ENCODE results near the gene ZNF628.
A peak's percentile ranks its signal among the peaks of the same experiment; 100 is the strongest.

Gene ZNF628

DNA sequence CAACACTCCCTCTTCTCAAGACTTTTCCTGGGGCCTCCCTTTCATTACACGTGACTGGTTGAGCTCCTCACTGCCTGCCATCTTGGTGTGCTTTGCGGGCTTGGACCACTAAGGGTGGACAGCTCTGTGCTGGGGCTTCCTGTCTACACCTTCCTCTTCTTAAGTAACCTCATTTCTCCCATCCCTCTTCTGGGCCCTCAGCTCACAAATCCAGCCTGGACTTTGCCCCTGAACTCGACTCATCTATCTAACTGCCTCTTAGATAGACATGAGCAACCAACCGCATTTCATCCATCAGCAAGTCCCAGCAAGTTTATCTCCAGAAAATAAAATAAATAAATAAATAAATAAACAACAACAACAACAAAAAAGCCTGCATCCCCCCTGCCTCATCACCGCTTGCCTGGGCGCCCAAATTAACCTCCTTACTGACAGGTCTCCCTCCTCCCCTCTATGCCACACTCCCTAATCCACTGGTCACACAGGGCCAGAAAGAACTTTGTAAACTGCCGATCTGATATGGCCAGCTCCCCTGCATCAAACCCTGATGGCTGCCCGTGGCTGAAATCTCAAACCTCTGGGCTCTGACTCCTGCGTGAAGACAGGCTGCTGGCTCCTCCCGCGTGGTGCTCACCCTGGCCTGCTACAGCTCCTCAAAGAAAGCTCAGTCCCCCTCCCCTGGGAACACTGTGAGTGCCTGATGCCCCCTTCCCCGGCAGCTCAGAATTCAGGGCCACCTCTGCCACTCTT lies 22.7 kb upstream of the ZNF628 start:
- Mint-ChIP-seq H3K36me3 (ENCODE audit: insufficient read depth) (peaks cover 5% of the 10 kb centered on the region), H3K4me3 (peak overlapping the region; percentile 25), H3K27me3 (peaks cover 25% of the 10 kb centered on the region), H3K4me1 (peaks cover 17% of the 10 kb centered on the region), H3K27ac (ENCODE audit: low read depth) (no peak overlapping the region), H3K9me3 (no peaks in the 10 kb centered on the region)
- ATAC-seq (replicated peaks; ENCODE audit: extremely low read depth, poor library complexity, severe bottlenecking) (no peak), DNase-seq (ENCODE audit: low spot score in 2 of 2) (no peak)

DNA sequence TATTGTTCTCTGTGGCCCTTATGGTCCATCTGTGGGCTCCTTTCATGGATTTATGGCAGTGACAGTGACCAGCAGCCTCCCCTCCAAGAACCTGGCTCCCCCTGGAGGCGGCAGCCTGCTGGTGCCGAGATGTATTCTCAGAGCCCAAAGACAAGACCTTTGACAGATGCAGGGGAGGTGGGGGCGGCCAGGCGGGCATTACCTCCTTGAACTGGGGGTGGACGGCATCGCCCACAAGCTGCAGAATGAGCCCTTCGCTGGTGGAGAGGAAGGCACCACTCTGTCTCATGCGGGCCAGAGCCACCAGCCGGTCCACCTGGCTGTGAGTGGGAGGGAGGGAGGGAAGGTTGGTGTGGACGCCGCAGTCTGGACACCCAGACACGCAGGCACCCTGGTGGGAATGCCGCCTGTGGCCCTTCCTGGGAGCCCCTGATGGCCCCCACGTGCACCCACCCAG lies 21.6 kb upstream of the ZNF628 start:
- Mint-ChIP-seq H3K36me3 (ENCODE audit: insufficient read depth) (peaks cover 5% of the 10 kb centered on the region), H3K27me3 (peaks cover 25% of the 10 kb centered on the region)

DNA sequence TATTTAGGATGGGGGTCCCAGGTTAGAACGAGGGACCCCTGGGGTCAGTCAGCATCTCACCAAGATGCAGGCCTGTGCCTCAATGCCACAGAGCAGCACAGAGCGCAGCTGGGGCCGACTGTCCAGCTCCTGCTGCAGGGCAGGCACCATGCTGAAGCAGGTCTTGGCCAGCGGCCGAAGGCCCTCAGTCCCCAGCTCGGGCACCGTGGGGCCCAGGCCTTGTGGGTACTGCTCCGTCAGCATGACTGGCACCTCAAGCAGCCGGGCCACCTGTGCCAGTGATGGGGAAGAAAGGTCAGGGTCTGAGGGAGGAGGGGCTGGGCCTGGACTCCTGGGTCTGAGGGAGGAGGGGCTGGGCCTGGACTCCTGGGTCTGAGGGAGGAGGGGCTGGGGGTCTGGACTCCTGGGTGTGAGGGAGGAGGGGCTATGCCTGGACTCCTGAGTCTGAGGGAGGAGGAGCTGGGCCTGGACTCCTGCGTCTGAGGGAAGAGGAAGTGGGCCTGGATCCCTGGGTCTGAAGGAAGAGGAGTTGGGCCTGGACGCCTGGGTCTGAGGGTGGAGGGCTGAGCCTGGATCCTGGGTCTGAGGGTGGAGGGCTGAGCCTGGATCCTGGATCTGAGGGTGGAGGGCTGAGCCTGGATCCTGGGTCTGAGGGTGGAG lies 20.7 kb upstream of the ZNF628 start:
- Mint-ChIP-seq H3K36me3 (ENCODE audit: insufficient read depth) (peaks cover 6% of the 10 kb centered on the region), H3K27ac (ENCODE audit: low read depth) (no peak overlapping the region), H3K4me3 (no peak overlapping the region), H3K9me3 (no peaks in the 10 kb centered on the region), H3K27me3 (peaks cover 25% of the 10 kb centered on the region), H3K4me1 (peaks cover 21% of the 10 kb centered on the region)
- no peak for ATAC-seq (replicated peaks; ENCODE audit: extremely low read depth, poor library complexity, severe bottlenecking)
- DNase-seq (ENCODE audit: low spot score in 2 of 2) = no peak

More for the DNA sequence above, 21.6 kb upstream of the ZNF628 start:
- Mint-ChIP-seq H3K4me1 (peaks cover 17% of the 10 kb centered on the region), H3K4me3 (no peak overlapping the region), H3K9me3 (no peaks in the 10 kb centered on the region), H3K27ac (ENCODE audit: low read depth) (no peak overlapping the region)
- ATAC-seq (replicated peaks; ENCODE audit: extremely low read depth, poor library complexity, severe bottlenecking) (no peak), DNase-seq (ENCODE audit: low spot score in 2 of 2) (no peak)

DNA sequence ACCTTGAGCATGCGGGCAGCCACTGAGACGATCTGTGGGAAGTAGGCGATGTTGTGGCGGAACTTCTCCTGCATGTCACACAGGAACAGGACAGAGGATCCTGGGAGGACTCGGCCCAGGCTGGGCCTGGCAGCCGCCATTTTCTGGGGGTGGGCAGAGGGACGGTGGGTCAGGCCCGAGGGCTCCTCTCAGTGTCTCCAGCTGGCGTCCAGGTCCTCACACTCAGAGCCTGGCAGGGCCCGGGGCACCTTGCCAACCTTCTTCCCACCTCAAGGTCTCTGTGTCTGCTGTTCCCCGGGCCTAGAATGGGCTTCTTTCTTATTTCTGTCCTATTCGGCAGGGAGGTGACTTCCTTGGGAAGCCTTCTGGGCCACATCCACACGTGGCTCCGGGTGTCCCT lies 20.1 kb upstream of the ZNF628 start:
- Mint-ChIP-seq H3K36me3 (ENCODE audit: insufficient read depth) (peaks cover 5% of the 10 kb centered on the region), H3K27ac (ENCODE audit: low read depth) (no peak overlapping the region), H3K27me3 (peaks cover 25% of the 10 kb centered on the region), H3K9me3 (no peaks in the 10 kb centered on the region), H3K4me3 (no peak overlapping the region), H3K4me1 (peaks cover 23% of the 10 kb centered on the region)
- ATAC-seq (replicated peaks; ENCODE audit: extremely low read depth, poor library complexity, severe bottlenecking) (no peak), DNase-seq (ENCODE audit: low spot score in 2 of 2) (no peak)

DNA sequence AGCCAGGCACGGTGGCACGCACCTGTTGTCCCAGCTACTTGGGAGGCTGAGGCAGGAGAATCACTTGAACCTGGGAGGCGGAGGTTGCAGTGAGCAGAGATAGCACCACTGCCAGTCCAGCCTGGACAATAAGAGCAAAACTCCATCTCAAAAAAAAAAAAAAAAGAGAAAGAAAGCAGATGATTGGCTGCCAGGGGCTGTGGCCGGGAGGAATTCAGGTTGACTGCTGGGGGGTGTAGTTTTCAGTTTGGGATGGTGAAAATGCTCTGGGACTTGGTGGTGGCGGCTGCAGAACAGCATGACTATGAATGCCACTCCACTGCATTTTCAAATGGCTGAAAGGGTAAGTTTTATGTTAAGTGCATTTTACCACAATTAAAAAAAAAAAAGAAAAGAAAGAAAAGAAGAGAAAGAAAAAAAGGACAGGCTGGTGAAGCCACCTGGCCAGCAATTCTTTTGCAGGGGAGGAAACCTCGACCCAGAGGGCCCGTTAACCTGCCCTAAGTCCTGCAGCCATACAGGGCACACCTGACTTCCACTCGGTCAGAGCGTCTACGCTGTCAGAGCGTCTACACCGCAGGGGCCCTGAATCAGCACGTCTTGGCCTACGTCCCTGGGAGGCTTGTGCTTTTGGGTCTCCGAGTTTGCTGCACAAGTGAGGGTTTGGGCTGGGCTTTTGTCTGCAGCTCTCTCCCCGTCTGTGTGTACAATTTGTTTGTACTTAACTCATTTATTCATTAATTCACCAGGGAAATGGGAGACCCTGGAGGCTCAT lies 18.5 kb upstream of the ZNF628 start:
- Mint-ChIP-seq H3K9me3 (no peaks in the 10 kb centered on the region), H3K27ac (ENCODE audit: low read depth) (no peak overlapping the region), H3K4me3 (no peak overlapping the region), H3K36me3 (ENCODE audit: insufficient read depth) (peaks cover 9% of the 10 kb centered on the region), H3K27me3 (peaks cover 23% of the 10 kb centered on the region), H3K4me1 (peaks cover 30% of the 10 kb centered on the region)
- no peak for ATAC-seq (replicated peaks; ENCODE audit: extremely low read depth, poor library complexity, severe bottlenecking)
- DNase-seq (ENCODE audit: low spot score in 2 of 2) = no peak

DNA sequence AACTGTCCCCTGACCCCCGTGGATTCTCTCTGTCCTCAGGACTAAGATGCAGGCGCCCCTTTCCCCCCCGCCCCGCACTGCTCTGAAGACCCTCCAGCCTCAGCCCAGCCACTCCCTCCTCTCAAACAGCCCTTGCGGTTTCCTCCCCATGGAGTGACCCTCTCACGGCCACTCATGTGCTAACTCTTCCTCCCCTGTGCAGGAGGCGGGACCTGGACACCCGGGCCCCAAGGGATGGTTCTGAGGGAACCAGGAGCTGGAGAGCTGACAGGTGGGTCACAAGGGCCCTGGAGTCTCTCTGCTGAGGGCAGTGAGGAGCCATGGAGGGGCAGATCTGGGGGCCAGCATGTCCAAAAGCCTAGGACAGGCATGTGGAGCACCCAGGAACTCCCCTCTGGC lies 16.9 kb upstream of the ZNF628 start:
- no peak for DNase-seq (ENCODE audit: low spot score in 2 of 2)
- ATAC-seq (replicated peaks; ENCODE audit: extremely low read depth, poor library complexity, severe bottlenecking) = no peak
- H3K27me3 Mint-ChIP-seq = peaks cover 6% of the 10 kb centered on the region
- peaks cover 7% of the 10 kb centered on the region for H3K36me3 Mint-ChIP-seq (ENCODE audit: insufficient read depth)
- peaks cover 29% of the 10 kb centered on the region for H3K4me1 Mint-ChIP-seq
- H3K9me3 Mint-ChIP-seq = no peaks in the 10 kb centered on the region
- H3K27ac Mint-ChIP-seq (ENCODE audit: low read depth) = no peak overlapping the region
- no peak overlapping the region for H3K4me3 Mint-ChIP-seq

- Mint-ChIP-seq H3K4me1 (peaks cover 25% of the 10 kb centered on the region), H3K36me3 (ENCODE audit: insufficient read depth) (peaks cover 6% of the 10 kb centered on the region), H3K4me3 (peak overlapping the region; percentile 87), H3K27ac (ENCODE audit: low read depth) (no peak overlapping the region), H3K9me3 (no peaks in the 10 kb centered on the region), H3K27me3 (peaks cover under 1% of the 10 kb centered on the region)
- ATAC-seq (replicated peaks; ENCODE audit: extremely low read depth, poor library complexity, severe bottlenecking) (no peak), DNase-seq (ENCODE audit: low spot score in 2 of 2) (no peak)
Measured at GRCh38 chr19:55459950-55460657, 16.3 kb upstream of the ZNF628 start.

DNA sequence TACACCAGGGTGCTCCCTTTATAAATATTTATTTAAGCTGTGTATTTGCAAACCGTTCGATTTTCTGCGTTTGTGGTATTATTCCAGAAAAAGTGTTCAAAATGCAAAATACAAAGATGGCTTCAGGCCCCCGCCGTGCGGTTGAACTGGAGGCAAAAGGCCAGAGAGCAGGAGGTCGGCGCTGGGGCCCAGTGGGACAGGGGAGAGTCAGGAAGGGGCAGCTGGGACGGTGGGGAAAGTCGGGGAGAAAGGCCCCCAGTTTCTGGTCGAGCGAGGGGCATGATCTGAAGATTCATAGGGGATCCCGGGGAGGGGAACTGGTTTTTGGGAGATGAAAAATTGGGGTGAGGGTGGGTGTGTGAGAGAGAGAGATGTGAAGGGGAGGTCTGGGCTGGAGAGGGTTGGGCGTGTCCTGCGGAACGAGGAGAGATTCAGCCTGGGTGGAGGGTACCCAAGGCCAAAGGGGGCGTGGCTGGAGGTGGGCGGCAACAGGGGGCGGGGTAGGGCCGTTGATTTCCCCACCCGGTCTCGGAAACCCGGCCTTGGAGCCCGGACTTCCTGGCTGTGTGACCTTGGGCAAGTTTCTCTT lies 15.7 kb upstream of the ZNF628 start:
- Mint-ChIP-seq H3K4me1 (peaks cover 25% of the 10 kb centered on the region), H3K27ac (ENCODE audit: low read depth) (no peak overlapping the region), H3K4me3 (peak overlapping the region; percentile 87), H3K27me3 (no peaks in the 10 kb centered on the region), H3K36me3 (ENCODE audit: insufficient read depth) (peaks cover 6% of the 10 kb centered on the region), H3K9me3 (no peaks in the 10 kb centered on the region)
- DNase-seq (ENCODE audit: low spot score in 2 of 2) = no peak
- ATAC-seq (replicated peaks; ENCODE audit: extremely low read depth, poor library complexity, severe bottlenecking) = no peak

GRCh38 chr19:55461259-55461973 lies 15.0 kb upstream of the ZNF628 start, which contains the start of gene ISOC2:
ISOC2 (minus strand) TSS chr19:55461642; CDS start chr19:55456486, 5,156 bp downstream.
- peaks cover 25% of the 10 kb centered on the region for H3K4me1 Mint-ChIP-seq
- no peaks in the 10 kb centered on the region for H3K9me3 Mint-ChIP-seq
- peak within 1 kb of the TSS; percentile 86 for H3K27ac Mint-ChIP-seq (ENCODE audit: low read depth)
- no peaks in the 10 kb centered on the region for H3K27me3 Mint-ChIP-seq
- DNase-seq (ENCODE audit: low spot score in 2 of 2) = peak; percentile 100
- peak; percentile 95 for ATAC-seq (replicated peaks; ENCODE audit: extremely low read depth, poor library complexity, severe bottlenecking)
- peak within 1 kb of the TSS; percentile 87 for H3K4me3 Mint-ChIP-seq
- H3K36me3 Mint-ChIP-seq (ENCODE audit: insufficient read depth) = peaks cover 6% of the 10 kb centered on the region

DNA sequence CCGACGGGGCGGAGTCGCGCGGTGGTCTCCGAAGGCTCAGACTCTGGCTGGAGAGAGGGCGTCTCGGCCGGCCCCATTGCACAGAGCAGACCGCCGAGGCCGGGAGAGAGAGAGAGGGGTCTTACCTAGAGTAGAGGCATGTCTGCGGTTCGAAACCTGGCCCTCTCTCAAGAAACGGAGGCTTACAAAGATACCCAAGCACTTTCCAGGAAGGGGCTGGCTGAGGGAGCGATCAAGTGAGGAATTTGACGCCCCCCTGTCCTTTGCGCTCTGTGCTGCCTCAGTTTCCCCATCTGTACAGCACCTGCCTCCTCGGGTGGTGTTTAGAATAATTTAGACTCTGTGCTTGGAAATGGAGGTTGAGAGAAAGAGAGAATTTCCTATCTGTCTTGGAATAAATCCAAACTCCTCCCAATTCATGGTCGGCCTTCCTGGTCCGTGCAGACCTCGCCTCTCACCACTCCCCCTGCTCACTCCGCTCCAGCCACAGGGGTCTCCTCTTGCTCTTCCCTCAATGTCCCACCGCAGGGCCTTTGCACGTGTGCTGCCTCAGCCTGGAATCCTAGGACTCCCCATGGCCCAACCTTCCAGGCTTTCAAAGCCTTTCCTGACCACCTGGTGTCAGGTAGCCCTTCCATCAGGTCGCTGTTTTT lies 14.3 kb upstream of the ZNF628 start:
- DNase-seq (ENCODE audit: low spot score in 2 of 2) (no peak), ATAC-seq (replicated peaks; ENCODE audit: extremely low read depth, poor library complexity, severe bottlenecking) (no peak)
- H3K36me3 Mint-ChIP-seq (ENCODE audit: insufficient read depth) = peaks cover 6% of the 10 kb centered on the region
- H3K9me3 Mint-ChIP-seq = no peaks in the 10 kb centered on the region
- no peaks in the 10 kb centered on the region for H3K27me3 Mint-ChIP-seq
- peaks cover 25% of the 10 kb centered on the region for H3K4me1 Mint-ChIP-seq
- peak overlapping the region; percentile 87 for H3K4me3 Mint-ChIP-seq
- H3K27ac Mint-ChIP-seq (ENCODE audit: low read depth) = peak overlapping the region; percentile 86

DNA sequence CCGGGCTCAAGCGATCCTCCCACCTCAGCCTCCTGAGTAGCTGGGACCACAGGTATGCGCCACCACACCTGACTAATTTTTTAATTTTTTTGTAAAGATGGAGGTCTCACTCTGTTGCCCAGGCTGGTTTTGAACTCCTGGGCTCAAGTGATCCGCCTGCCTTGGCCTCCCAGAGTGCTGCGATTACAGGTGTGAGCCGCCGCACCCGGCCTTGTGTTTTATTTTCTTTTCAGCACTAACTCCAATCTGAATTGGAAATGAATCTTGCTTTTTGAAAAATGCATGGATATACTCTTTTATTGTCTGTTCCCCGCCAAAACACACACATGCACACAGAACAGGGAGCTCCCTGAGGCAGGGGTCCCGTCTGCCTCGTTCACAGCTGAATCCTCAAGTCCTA lies 13.7 kb upstream of the ZNF628 start:
- Mint-ChIP-seq H3K27me3 (no peaks in the 10 kb centered on the region), H3K4me3 (peak overlapping the region; percentile 87), H3K36me3 (ENCODE audit: insufficient read depth) (peaks cover 7% of the 10 kb centered on the region), H3K4me1 (peaks cover 25% of the 10 kb centered on the region), H3K9me3 (no peaks in the 10 kb centered on the region), H3K27ac (ENCODE audit: low read depth) (peak overlapping the region; percentile 86)
- ATAC-seq (replicated peaks; ENCODE audit: extremely low read depth, poor library complexity, severe bottlenecking) (no peak), DNase-seq (ENCODE audit: low spot score in 2 of 2) (no peak)

All from central memory CD8-positive, alpha-beta T cell (primary cell).